PC-9 (cell line): ENCODE results near the gene MAB21L3. TPM values are rescaled to one million over a fixed set of nuclear protein-coding genes. Genes with fewer than 3 reads are reported as not detected.
A peak's percentile ranks its signal among the peaks of the same experiment; 100 is the strongest.

ENCODE experiments used
- BruUV-seq: library from RNA; stranded (reverse); fragments of 400-500 nt; replicated peaks from 2 replicates; lab custom pipeline; 2021; lab: Mats Ljungman, UMichigan
- CTCF ChIA-PET: fragments of 300-600 bp; sonication (Branson Sonifier 250); formaldehyde crosslinking; loops from one replicate; lab custom pipeline; 2022; ENCODE audit warnings: antibody characterized with exemption; lab: Charles Lee
- POLR2A ChIA-PET: fragments of 300-600 bp; sonication (Branson Sonifier 250); formaldehyde crosslinking; loops from one replicate; lab custom pipeline; 2022; ENCODE audit warnings: antibody characterized with exemption; ENCODE audit not compliant: unreplicated experiment; lab: Charles Lee
- DNase-seq, 2 experiments: peaks; one replicate each; pipeline versions ENCODE4 v3.0.0 to v3.0.0-alpha.2; 2015 to 2022; ENCODE audit warnings: mixed read lengths in 1 of 2
- H2AFZ ChIP-seq: fragments of 200-600 bp; sonication (generic); 2 replicates; pipeline ENCODE4 v1.8.1; 2017; ENCODE audit warnings: antibody characterized with exemption
- H3F3A ChIP-seq: fragments of 200-600 bp; sonication (generic); 2 replicates; pipeline ENCODE4 v1.8.1; 2017; ENCODE audit warnings: antibody characterized with exemption, mild to moderate bottlenecking, low read depth; ENCODE audit not compliant: insufficient read depth
- H3K27ac ChIP-seq: fragments of 200-600 bp; sonication (generic); 2 replicates; pipeline ENCODE4 v1.6.1; 2016; ENCODE audit warnings: mixed run types
- H3K27me3 ChIP-seq: fragments of 200-600 bp; sonication (generic); 2 replicates; pipeline ENCODE4 v1.6.1; 2016; ENCODE audit warnings: low read depth, mixed run types; ENCODE audit not compliant: insufficient read depth
- H3K36me3 ChIP-seq: fragments of 200-600 bp; sonication (generic); 2 replicates; pipeline ENCODE4 v1.6.1; 2016; ENCODE audit warnings: low read depth, mixed run types
- H3K4me1 ChIP-seq: fragments of 200-600 bp; sonication (generic); replicated peaks from 2 replicates; pipeline ENCODE4 v1.6.1; 2016; ENCODE audit warnings: mixed run types; ENCODE audit not compliant: insufficient read depth
- H3K4me2 ChIP-seq: fragments of 200-600 bp; sonication (generic); 2 replicates; pipeline ENCODE4 v1.6.1; 2017; ENCODE audit warnings: mixed run types
- H3K4me3 ChIP-seq: fragments of 200-600 bp; sonication (generic); 2 replicates; pipeline ENCODE4 v1.6.1; 2016; ENCODE audit warnings: mixed run types
- H3K79me2 ChIP-seq: fragments of 200-600 bp; sonication (generic); 2 replicates; pipeline ENCODE4 v1.6.1; 2017; ENCODE audit warnings: low read depth, mixed run types
- H3K9me2 ChIP-seq: fragments of 200-600 bp; sonication (generic); 2 replicates; pipeline ENCODE4 v1.8.1; 2017; ENCODE audit warnings: mild to moderate bottlenecking; ENCODE audit not compliant: insufficient read depth
- H3K9me3 ChIP-seq: fragments of 200-600 bp; sonication (generic); 2 replicates; pipeline ENCODE4 v1.8.1; 2016; ENCODE audit warnings: low read depth; ENCODE audit not compliant: insufficient read depth
- H4K20me1 ChIP-seq: fragments of 200-600 bp; sonication (generic); 2 replicates; pipeline ENCODE4 v1.8.1; 2017; ENCODE audit not compliant: insufficient read depth
- CTCF ChIP-seq: fragments of 200-600 bp; sonication (generic); conservative IDR thresholded peaks from 2 replicates; pipeline ENCODE4 v1.6.1; 2017; ENCODE audit warnings: mixed run types, antibody characterized with exemption, mild to moderate bottlenecking, moderate library complexity
- EZH2 ChIP-seq: fragments of 200-600 bp; sonication (generic); IDR thresholded peaks from 2 replicates; pipeline ENCODE4 v1.8.0; 2017; ENCODE audit warnings: antibody characterized with exemption, low read depth
- intact Hi-C: fragments of 100-400 bp; cut with micrococcal nuclease; formaldehyde crosslinking; loops from one replicate; pipeline ENCODE4 v1.10.0; 2022; ENCODE audit not compliant: unreplicated experiment
- total RNA-seq: library from RNA; stranded (reverse); gene quantifications from 2 replicates; pipeline ENCODE4 v1.2.3, GENCODE V29; 2021

Gene MAB21L3
- total RNA-seq, 1 experiment from 2014 or later: not detected

- Histone ChIP-seq H3K27ac (peak overlapping the region; percentile 45), H3F3A (peaks cover 15% of the 10 kb centered on the region), H3K9me2 (no peaks in the 10 kb centered on the region), H3K79me2 (no peaks in the 10 kb centered on the region), H3K4me3 (peak overlapping the region; percentile 15; the same call in 1 of the 2 replicates), H3K4me1 (peaks cover 28% of the 10 kb centered on the region), H2AFZ (peak overlapping the region; percentile 6; the same call in 1 of the 2 replicates), H3K4me2 (peak overlapping the region; percentile 69), H4K20me1 (no peaks in the 10 kb centered on the region), H3K9me3 (peaks cover 17% of the 10 kb centered on the region), H3K36me3 (no peaks in the 10 kb centered on the region), H3K27me3 (no peaks in the 10 kb centered on the region)
- ChIA-PET CTCF (no interaction called here), POLR2A (interaction anchor here (0.5 to 0.7 kb wide), 2 partner anchors 10 to 44 kb away, joined by 4 to 5 read pairs; no protein-coding TSS in a partner anchor)
- no TSS peak for BruUV-seq
- DNase-seq: peak; percentile 11 to 76
- intact Hi-C loops: no loop called here
- TF ChIP-seq EZH2: no peak
- no peak for TF ChIP-seq CTCF
Observed at GRCh38 chr1:116092752-116093489, 18.3 kb upstream of the MAB21L3 start.

GRCh38 chr1:116095027-116095426 lies 16.2 kb upstream of the MAB21L3 start:
- POLR2A ChIA-PET: no interaction called here
- CTCF ChIA-PET: no interaction called here
- TF ChIP-seq CTCF (no peak), EZH2 (no peak)

GRCh38 chr1:116096013-116096618 lies 15.1 kb upstream of the MAB21L3 start:
- Histone ChIP-seq H3K27ac (no peak overlapping the region), H3K36me3 (no peaks in the 10 kb centered on the region), H3K9me3 (peaks cover 3% of the 10 kb centered on the region; the same call in 1 of the 2 replicates), H3K4me3 (no peak overlapping the region), H3K79me2 (no peaks in the 10 kb centered on the region), H3K4me2 (no peak overlapping the region), H4K20me1 (no peaks in the 10 kb centered on the region), H3K27me3 (no peaks in the 10 kb centered on the region), H3F3A (peaks cover 15% of the 10 kb centered on the region), H2AFZ (no peak overlapping the region), H3K9me2 (no peaks in the 10 kb centered on the region), H3K4me1 (peaks cover 28% of the 10 kb centered on the region)
- intact Hi-C loops: no loop called here
- no TSS peak for BruUV-seq
- POLR2A ChIA-PET: no interaction called here
- no peak for DNase-seq
- TF ChIP-seq CTCF (no peak), EZH2 (no peak)
- CTCF ChIA-PET: no interaction called here

More at GRCh38 chr1:116095027-116095426, 16.2 kb upstream of the MAB21L3 start:
- Histone ChIP-seq H3K27me3 (no peaks in the 10 kb centered on the region), H3K36me3 (no peaks in the 10 kb centered on the region), H2AFZ (no peak overlapping the region), H3K4me3 (no peak overlapping the region), H3K79me2 (no peaks in the 10 kb centered on the region), H4K20me1 (no peaks in the 10 kb centered on the region), H3K27ac (no peak overlapping the region), H3K9me3 (peaks cover 9% of the 10 kb centered on the region), H3F3A (peaks cover 15% of the 10 kb centered on the region), H3K4me1 (peaks cover 28% of the 10 kb centered on the region), H3K9me2 (no peaks in the 10 kb centered on the region), H3K4me2 (no peak overlapping the region)
- DNase-seq: no peak
- intact Hi-C loops: no loop called here
- no TSS peak for BruUV-seq
